GM21723 (cell line): Measurements from ENCODE around the gene CRIM1.
A peak's percentile ranks its signal among the peaks of the same experiment; 100 is the strongest.

Experiments used
- ATAC-seq: cut with Tn5 transposase; IDR thresholded peaks from one replicate; pipeline ENCODE4 v1.9.1; 2021; ENCODE audit warnings: mild to moderate bottlenecking, moderate library complexity; ENCODE audit not compliant: unreplicated experiment

CRIM1 gene

DNA sequence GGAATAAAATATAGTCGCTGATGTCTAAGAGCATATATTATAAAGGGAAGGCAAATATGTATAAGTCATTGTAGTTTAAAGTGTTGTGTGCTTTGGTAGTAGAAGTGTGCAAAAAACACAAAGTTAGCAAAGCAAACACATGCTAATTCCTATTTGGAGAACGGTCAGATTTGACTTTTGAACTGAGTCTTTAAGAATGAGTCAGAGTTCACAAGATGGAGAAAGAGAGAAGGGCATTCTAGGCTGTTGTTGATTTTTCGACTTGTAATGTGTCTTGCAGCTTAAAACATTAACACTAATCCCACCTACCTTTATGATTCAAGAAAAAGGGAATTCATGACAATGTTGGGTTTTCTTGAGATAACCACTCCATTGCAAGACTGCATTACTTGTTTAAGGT lies 98.1 kb downstream of the CRIM1 start:
- no peak for ATAC-seq

DNA sequence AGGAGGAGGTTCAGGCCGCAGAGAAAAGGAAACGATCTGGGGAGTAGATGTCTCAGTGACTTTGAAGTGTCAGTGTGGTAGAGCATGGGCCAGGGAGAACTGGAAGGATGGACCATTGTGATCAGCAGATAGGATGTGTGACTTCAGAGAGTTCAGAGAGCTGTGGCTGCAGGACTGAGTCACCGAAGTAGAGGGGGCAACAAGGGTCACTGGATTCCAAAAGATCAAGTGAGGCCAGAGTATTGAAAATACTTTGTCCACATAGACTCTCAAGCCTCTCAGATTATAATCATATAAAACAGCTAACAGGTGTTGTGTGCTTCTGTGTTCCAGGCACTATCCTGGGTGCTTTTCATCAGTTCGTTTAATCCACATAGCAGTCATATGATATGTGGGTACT lies 99.4 kb downstream of the CRIM1 start:
- no peak for ATAC-seq

DNA sequence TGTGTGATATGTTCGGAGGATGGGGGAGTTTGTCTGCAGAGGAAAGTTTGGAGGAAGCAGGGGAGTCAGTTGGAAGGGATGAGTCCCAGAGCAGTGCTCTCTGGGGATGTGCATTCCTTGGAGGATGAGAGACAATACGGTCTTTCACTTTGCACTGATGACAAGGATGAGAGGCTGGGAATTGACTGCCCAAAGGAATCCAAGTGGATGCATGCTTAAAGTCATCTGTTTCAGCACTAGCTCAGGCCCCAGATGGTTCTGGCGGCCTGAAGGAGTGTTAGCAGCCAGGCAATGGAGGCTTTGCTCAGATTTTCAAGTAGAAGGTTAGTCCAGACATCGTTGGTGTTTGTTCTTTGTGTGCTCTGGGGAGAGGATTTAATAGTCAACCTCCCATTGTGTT lies 100.2 kb downstream of the CRIM1 start:
- no peak for ATAC-seq

DNA sequence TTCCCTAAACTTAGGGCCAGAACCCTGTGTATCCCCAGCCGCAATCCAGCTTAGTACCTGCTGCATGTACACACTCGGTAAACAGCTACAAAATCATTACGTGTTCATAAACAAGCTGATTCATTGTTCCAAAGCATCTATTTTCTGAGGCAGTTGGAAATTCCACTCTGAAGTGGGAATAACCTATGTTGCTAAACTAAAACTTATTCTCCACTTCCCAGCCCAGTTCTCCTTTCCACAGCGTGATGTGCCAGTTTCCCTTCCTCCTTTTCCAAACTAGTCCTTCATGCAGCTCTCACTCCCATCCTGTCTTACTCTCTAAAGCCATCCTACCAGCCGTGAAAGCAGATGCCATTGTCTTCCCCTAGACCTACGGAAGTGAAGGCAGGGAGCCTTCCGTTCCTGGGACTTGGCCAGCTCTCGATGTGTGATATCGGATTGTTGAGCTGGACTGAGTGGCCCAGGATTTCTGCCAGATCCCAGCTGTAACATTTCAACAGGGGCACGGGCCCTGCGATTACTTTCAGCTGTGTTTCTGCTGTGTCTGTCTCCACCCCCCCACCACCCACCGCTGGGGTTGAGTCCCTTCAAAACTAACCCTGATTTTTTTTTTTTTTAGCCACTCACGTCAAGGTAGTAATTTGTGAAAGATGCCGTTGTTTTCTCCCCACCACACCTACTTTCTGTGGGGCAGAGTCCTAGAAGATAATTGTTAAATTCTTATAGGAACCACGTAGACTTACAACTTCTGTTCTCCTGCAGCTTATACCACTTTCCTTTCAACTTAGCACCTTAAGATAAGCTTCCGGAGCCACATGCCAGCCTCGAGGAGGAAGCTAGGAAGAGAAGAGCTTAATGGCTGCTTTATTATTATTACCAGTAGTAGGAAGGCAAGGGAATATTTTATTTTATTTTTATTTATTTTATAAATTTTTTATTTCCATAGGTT lies 100.9 kb downstream of the CRIM1 start:
- no peak for ATAC-seq

DNA sequence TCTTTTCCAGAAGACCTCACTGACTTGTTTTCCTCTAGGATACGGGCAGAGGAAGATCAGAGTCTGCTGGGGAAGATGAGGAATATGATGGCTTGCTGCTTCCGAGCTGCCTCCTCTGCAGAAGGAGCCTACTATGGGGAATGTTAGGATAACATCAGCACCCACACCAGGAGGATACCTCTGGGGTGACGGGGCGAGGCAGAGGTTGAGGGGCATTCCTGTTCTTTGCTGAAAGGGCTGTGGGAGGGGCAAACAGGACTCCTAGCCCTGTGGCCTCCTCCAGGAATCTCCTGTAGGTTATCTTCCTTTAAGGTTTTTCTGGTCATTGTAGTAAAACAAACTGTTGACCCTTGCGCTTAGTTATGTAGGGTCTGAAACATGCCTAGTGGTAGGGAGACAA lies 102.5 kb downstream of the CRIM1 start:
- no peak for ATAC-seq

DNA sequence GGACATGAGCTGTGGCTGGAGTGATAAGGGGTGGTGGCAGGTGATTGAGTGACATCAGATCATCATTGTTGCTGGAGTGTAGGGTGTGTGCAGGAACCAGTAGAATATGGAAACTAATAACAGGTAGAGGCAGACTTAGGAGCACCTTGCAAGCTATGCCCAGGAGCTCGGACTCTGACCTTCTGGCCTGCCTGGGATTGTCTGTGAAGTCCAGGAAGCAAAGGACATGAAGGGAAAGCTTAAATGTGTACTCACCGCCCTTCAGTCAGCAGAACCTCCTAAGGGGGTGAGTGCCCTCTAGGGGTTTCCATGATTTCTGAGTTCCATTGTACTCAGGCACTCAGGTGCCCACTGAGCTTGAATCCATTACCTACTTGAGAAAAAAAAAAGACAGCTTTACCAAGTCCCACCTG lies 104.2 kb downstream of the CRIM1 start:
- no peak for ATAC-seq

DNA sequence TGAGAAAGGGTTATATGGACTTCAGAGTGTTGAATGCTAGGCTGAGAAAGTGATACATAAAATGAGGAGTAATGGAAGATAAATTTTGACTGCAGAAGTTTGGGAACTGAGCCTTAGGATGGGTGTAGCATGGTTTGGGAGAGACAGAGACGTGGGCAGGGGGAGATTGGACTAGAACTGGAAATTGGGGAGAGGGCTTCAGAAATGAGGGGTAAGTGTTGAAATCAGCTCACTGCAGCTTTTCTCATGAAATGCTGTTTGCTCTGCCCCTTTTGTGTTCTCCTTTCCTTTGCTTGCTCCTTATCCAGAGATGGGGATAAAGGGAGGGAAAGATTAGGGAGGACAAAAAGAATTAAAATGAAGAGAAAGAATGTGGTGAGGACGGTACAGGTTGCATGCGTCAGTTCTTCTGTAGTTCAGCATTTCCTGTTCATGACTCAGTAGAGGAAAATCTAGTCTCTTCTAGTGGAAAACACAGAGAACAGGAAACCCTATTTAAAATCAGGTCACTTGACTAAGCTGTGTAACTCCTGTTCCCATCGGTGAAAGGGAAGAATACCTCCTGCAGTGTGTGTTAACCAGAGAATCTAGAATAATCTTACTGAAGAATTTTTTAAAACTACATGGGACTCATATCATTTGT lies 105.6 kb downstream of the CRIM1 start:
- peak; percentile 81 for ATAC-seq

DNA sequence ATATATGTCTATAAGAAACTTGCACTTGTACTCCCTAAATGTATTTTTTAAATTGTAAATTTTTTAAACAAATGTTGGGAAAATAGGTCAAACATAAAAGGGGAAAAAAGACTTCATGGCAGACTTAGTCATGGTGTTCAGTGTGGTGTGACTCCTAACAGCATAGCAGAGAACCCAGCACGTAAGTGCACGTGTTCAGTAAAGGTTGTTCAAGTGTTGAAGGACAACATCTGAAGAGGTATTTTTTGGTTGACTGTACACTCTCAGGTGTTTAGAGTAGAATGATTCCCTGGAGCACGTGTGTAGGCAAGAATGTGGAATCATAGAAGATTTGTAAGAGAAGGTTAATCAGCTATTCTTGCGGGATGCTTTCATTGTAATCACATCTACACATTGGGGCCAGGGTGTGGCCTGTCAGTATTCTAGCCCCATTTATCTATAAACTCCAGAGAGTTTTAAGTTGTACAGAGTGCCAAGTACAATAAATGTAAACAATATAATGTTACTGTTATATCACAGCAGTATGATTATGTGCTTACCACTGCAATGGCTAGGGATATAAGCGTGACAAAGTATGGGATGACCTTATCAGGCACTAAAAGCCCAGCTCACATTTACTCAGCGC lies 106.8 kb downstream of the CRIM1 start:
- no peak for ATAC-seq

DNA sequence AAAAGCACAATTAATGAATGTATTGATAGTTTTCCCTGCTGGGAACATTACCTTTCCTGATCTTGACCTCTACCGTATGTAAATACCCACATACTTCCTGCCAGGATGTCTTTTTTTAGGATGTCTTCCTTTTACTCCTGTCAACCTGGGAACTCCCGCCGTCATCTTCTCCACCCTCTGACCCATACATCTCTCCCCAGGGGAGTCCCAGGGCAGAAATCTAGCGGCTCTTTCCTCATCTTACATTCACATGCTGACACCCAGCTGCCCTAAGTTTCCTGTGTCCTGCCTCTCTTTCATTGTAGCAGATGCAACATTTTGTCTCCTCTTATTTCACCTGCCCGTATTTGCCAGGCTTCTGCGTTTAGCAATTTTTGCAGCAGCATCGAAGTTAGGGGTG lies 107.8 kb downstream of the CRIM1 start:
- ATAC-seq = no peak

DNA sequence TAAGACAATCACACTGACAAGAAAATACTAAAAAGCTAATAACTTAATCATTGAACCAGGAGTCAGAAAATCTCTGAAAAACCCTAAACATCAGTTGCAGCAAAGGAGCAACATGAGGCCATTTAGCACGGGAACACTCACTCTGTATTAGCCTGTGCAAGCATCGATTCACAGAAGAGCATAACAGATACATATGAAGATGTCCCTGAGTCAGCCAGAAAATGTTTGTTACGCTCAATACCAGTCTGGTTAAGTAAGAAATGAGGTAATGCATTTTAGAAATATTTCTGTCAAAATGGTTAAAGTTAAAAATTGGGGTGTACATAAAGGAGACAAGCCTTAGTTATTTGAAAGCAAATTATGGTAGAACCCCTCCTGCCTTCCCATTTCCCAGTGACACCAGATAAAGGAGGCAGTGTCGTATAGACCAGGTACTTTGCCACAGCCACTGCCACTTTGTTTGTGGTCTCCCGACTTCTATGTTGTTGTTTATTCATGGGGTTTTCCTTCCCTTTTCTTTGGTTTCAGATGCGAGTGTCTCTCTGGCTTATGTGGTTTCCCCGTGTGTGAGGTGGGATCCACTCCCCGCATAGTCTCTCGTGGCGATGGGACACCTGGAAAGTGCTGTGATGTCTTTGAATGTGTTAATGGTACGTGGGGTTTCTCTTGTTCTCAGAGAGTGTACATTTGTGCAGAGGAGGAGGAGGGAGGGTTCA lies 108.6 kb downstream of the CRIM1 start:
- ATAC-seq = no peak

DNA sequence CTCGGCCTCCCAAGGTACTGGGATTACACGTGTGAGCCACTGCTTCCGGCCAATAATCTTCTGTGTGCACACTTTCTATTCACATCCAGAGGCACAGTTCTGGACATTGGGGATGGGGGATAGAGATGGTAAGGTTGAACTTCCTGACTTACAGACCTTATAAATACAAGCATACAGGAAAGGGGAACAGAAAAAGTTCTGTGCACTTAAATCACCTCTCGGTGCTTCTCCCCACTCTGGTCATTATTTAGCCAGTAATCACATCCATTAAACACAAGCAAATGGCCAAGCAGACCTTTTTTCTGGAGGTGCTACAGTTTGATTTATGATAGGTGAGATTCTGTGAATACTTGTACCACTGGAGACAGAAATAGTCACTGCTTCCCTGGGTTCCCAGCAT lies 110.6 kb downstream of the CRIM1 start:
- ATAC-seq = peak; percentile 47

DNA sequence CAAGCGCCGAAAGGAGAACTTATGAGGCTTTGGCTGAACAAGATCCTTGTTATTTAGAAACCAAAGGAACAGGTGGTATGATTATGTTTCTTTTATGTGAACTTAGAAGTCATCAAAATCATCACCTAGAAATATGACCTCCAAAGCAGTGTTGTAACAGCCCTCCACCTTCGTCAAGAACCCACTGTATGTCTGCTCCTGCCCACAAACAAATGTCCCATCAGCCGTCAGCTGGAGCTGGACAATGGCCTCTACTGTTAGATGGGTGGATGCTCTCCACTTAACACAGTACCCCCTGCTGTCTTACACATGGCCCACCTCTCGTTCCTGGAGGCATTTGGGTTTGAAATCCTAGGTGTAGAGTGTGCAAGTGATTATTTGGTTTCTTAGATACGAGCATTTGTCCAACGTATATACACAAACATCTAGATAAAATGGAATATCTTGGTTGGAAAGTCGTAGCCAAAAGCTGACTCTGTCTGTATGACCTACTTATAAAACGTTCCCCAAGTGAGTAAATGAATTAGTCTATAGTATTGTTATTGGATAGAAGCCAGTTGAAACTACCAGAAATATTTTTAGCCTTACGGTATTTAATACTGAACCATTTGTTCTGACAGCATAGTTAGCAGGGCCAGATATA lies 113.0 kb downstream of the CRIM1 start:
- ATAC-seq = no peak

DNA sequence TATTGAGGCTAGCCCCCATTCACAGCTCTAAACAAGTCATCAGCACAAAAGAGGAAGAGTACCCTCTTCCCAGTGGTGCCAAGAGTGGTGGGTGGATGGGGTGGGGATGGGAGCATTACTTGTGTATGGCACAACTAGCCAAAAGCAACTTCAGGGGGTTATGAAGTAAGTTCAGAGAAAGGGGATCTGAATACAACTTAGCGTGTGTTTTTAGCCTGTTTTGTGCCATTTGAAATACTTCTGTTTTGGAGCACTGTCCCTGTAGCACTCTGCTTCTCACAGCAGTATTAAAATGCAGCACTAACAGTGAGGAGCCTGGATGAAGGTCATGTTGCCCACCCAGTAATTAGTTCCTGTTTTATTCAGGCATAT lies 113.5 kb downstream of the CRIM1 start:
- no peak for ATAC-seq

DNA sequence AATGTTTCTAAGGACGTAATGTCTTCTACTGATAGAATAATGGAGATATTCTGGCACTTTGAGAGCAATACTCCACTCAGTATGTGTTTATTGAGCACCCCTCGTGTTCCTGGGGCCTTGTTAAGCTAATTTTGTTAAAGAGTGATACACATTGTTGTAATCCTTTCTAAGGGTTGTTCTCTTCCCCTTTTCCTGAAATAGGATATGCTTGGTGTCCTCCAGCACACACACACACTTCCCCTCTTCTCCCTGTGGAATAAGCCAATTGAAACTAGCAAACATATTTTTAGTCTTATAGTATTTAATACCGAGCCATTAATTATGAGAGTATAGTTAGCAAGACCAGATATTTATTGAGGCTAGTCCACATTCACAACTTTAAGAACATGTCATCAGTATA lies 114.1 kb downstream of the CRIM1 start:
- ATAC-seq = no peak

DNA sequence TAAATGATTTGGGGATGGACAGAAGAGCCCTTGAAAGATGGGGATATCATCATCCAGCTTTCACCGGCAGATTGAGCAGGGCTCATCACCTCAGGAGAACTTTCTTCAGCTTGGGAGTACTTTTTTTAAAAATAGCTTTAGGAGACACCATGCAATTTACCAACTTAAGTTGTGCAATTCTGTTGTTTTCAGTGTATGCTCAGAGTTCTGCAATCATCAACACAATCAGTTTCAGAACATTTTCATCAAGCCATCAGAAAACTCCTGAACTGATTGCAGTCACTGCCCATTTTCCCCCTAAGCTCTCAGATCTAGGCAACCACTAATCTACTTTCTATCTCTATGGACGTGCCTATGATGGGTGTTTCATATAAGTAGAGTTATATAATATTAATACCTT lies 117.7 kb downstream of the CRIM1 start:
- ATAC-seq = no peak

DNA sequence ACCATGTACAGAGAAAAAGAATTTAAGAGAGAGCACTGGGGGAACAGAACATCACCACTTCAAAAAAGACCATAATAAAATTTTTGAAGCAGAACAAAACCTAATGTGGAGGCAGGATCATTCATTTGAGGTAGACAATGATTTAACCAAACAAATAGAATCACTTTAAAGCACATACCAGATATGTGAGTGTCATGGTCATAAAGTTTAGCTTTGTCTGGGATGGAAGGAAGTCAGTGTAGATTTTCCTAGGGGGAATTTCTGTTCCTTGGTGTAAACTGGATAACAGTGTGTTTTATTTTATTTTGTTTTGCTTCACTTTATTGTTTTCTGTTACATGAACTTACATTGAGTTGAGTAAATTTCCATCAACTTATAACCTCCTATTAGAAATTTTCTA lies 120.8 kb downstream of the CRIM1 start:
- ATAC-seq = no peak

DNA sequence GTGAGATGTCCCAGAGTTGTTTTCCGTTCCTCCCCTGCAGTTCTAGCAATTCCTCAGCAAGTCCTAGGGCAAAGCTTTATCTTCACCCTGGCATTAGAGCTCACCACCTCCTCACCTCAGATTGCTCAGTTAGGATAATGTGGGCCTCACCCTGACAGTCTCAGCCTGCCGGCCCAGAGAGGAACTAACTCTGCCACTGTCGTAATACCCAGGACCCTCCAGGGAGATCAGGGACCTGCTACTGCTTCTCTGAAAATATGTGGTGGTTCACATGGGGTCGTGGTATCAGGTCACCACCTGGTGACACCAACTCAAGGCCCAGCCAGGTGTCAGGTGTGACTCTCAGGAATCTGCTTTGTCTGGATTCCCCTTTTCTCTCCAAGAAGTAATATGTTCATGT lies 121.7 kb downstream of the CRIM1 start:
- ATAC-seq = no peak

DNA sequence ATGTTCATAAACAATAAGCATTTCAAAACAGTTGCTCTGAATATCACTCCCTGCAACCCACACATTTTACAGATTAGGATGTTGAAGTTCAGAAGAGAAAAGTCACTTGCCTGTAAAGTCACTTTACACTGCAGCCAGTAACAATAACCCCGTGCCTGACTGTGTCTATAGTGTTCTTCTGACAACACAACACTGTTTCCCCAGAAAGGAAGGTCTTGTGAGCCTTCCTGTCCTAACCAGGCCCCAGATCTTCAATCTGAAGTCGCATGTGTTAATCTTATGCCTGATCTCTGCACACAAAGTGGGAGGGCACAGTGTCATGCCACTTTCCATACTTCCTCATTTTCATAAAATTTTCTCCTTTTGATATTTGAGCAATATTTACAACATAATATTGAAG lies 122.2 kb downstream of the CRIM1 start:
- ATAC-seq = no peak

DNA sequence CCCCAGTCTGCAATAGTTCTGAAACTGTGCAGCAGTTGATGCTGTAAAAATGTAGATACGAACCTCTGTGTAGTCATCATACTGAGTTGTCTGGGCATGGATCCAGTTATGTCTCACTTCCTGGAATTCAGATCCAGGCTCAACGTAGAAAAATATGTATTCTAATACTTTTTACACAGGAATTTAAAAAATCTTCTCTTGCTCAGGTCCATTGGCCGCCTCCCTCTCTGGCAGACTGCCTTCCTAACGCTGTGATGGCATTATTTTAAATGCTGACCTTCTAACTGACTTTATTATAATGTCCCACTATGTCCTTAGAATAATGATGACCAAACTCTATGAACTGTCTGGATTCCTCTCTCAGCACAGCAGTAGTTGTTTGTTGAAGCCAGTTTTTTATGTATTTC lies 122.8 kb downstream of the CRIM1 start:
- ATAC-seq = no peak

DNA sequence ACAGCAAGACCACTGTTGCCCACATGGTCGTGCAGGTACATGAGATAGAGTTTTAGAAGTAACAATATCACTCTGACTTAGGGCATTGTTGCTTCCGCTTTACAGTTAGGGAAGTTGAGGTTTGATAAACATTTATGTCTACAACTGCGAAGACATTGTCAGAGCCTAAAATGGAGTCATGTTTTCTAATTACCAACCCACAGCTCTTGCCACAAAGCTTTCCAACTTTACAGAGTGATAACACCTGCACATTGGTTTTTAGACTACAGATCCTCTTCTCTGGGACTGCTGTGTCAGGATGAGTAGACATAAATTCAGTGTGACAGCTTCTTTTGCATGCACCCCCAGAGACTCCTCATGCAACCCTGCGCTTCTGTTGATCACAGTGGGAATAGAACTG lies 123.4 kb downstream of the CRIM1 start:
- no peak for ATAC-seq

DNA sequence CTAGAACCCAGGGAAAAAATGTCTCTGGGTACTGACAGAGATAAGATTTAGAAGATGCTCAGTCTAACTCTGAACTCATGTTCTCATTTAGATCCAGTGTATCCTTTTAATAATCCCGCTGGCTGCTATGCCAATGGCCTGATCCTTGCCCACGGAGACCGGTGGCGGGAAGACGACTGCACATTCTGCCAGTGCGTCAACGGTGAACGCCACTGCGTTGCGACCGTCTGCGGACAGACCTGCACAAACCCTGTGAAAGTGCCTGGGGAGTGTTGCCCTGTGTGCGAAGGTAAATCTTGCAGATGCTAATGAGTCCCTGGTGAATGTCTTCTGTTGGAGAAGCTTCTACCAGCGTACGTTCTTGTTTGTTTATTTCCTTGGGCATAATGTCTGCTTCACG lies 123.8 kb downstream of the CRIM1 start:
- ATAC-seq = no peak
